Loucy (cell line): ENCODE data around the gene MOXD1.

Source experiments
- EZH2phosphoT487 ChIP-seq: fragments of 200-600 bp; IDR thresholded peaks from 2 replicates; pipeline ENCODE4 v1.6.1; 2018; ENCODE audit warnings: antibody characterized with exemption, mild to moderate bottlenecking, moderate library complexity, borderline replicate concordance
- TF ChIP-seq, protein P1 (sequence below): fragments of 200-600 bp; sonication (generic); conservative IDR thresholded peaks from 2 replicates; pipeline ENCODE4 v1.5.1; 2014; ENCODE audit warnings: mild to moderate bottlenecking, antibody characterized with exemption, low read length

DNA sequence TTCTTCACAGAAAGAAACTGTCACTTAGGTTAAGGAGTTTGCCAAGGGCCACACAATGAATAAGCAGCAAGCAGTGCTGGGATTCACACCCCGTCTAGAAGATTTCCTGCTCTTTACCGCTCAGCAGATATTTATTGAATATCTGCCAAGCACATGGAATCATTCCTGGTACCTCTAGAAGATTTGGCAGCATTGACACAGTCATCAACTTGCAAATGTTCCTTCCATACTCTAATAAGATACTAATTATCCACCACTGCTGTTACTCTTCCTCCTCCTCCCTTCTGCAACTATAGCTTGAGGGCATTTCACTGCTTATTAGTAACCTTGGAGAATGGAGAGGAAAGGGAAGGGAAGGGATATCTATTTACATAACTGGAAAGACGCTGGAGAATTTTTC is 13.0 kb downstream of the MOXD1 start:
- TF ChIP-seq, protein P1, sequence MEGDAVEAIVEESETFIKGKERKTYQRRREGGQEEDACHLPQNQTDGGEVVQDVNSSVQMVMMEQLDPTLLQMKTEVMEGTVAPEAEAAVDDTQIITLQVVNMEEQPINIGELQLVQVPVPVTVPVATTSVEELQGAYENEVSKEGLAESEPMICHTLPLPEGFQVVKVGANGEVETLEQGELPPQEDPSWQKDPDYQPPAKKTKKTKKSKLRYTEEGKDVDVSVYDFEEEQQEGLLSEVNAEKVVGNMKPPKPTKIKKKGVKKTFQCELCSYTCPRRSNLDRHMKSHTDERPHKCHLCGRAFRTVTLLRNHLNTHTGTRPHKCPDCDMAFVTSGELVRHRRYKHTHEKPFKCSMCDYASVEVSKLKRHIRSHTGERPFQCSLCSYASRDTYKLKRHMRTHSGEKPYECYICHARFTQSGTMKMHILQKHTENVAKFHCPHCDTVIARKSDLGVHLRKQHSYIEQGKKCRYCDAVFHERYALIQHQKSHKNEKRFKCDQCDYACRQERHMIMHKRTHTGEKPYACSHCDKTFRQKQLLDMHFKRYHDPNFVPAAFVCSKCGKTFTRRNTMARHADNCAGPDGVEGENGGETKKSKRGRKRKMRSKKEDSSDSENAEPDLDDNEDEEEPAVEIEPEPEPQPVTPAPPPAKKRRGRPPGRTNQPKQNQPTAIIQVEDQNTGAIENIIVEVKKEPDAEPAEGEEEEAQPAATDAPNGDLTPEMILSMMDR, result no peak
- no peak for TF ChIP-seq EZH2phosphoT487
